ENCODE results near the gene GTF2F2.

The GTF2F2 gene

GRCh38 chr13:45142440-45143345, 22.4 kb downstream of the GTF2F2 start:
- DNase-seq, result no peak
- Histone ChIP-seq H3K4me3 (ENCODE audit: insufficient read depth, low read depth, low read length, poor library complexity, severe bottlenecking) (no peak overlapping the region), H3K9me3 (ENCODE audit: control insufficient read depth, low read length) (no peaks in the 10 kb centered on the region), H3K27me3 (replicated peaks; ENCODE audit: control insufficient read depth, insufficient read depth, low read length, poor library complexity, severe bottlenecking) (no peaks in the 10 kb centered on the region), H3K27ac (ENCODE audit: insufficient read depth, low read length, poor library complexity, severe bottlenecking) (no peak overlapping the region), H3K36me3 (ENCODE audit: control insufficient read depth, insufficient read depth, low read length) (peaks cover 16% of the 10 kb centered on the region), H3K4me1 (ENCODE audit: control insufficient read depth, insufficient read depth, low read length, poor library complexity, severe bottlenecking) (no peaks in the 10 kb centered on the region)

DNA sequence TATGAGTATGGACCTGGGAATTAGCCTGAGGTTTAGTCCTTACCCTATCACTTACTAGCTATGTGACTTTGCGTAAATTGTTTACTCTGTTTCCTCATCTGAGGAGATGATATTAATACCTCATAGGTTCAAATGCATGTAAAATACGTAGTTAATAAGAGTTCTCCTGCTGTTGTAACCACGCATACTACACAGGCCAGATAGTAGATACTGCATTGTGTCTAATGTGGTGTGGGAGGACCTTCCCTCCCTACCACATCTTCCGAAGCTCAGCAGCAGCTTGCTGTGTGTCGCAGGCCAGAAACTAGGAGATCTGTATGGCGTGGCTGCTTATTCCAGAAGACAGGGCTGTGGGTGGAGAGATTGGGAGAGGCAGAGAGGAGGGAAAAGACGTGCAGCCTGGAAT, 23.0 kb downstream of the GTF2F2 start:
- H3K27me3 ChIP-seq (replicated peaks; ENCODE audit: control insufficient read depth, insufficient read depth, low read length, poor library complexity, severe bottlenecking), result no peaks in the 10 kb centered on the region
- H3K4me1 ChIP-seq (ENCODE audit: control insufficient read depth, insufficient read depth, low read length, poor library complexity, severe bottlenecking), result no peaks in the 10 kb centered on the region
- DNase-seq, result no peak
- H3K4me3 ChIP-seq (ENCODE audit: insufficient read depth, low read depth, low read length, poor library complexity, severe bottlenecking), result no peak overlapping the region
- H3K27ac ChIP-seq (ENCODE audit: insufficient read depth, low read length, poor library complexity, severe bottlenecking), result no peak overlapping the region
- H3K36me3 ChIP-seq (ENCODE audit: control insufficient read depth, insufficient read depth, low read length), result peaks cover 13% of the 10 kb centered on the region
- H3K9me3 ChIP-seq (ENCODE audit: control insufficient read depth, low read length), result no peaks in the 10 kb centered on the region

- H3K4me3 ChIP-seq (ENCODE audit: insufficient read depth, low read depth, low read length, poor library complexity, severe bottlenecking), result no peak overlapping the region
- H3K36me3 ChIP-seq (ENCODE audit: control insufficient read depth, insufficient read depth, low read length), result no peaks in the 10 kb centered on the region
- no peak for DNase-seq
- no peak overlapping the region for H3K27ac ChIP-seq (ENCODE audit: insufficient read depth, low read length, poor library complexity, severe bottlenecking)
- H3K27me3 ChIP-seq (replicated peaks; ENCODE audit: control insufficient read depth, insufficient read depth, low read length, poor library complexity, severe bottlenecking), result no peaks in the 10 kb centered on the region
- no peaks in the 10 kb centered on the region for H3K4me1 ChIP-seq (ENCODE audit: control insufficient read depth, insufficient read depth, low read length, poor library complexity, severe bottlenecking)
- no peaks in the 10 kb centered on the region for H3K9me3 ChIP-seq (ENCODE audit: control insufficient read depth, low read length)
Observed at GRCh38 chr13:45149964-45150363, 29.7 kb downstream of the GTF2F2 start.

GRCh38 chr13:45156565-45157361, 36.5 kb downstream of the GTF2F2 start:
- Histone ChIP-seq H3K27ac (ENCODE audit: insufficient read depth, low read length, poor library complexity, severe bottlenecking) (no peak overlapping the region), H3K4me1 (ENCODE audit: control insufficient read depth, insufficient read depth, low read length, poor library complexity, severe bottlenecking) (no peaks in the 10 kb centered on the region), H3K4me3 (ENCODE audit: insufficient read depth, low read depth, low read length, poor library complexity, severe bottlenecking) (no peak overlapping the region), H3K27me3 (replicated peaks; ENCODE audit: control insufficient read depth, insufficient read depth, low read length, poor library complexity, severe bottlenecking) (no peaks in the 10 kb centered on the region), H3K9me3 (ENCODE audit: control insufficient read depth, low read length) (no peaks in the 10 kb centered on the region), H3K36me3 (ENCODE audit: control insufficient read depth, insufficient read depth, low read length) (peaks cover 3% of the 10 kb centered on the region)
- no peak for DNase-seq

GRCh38 chr13:45162194-45162593, 41.9 kb downstream of the GTF2F2 start:
- DNase-seq, result no peak
- no peaks in the 10 kb centered on the region for H3K36me3 ChIP-seq (ENCODE audit: control insufficient read depth, insufficient read depth, low read length)
- H3K27ac ChIP-seq (ENCODE audit: insufficient read depth, low read length, poor library complexity, severe bottlenecking), result no peak overlapping the region
- no peaks in the 10 kb centered on the region for H3K4me1 ChIP-seq (ENCODE audit: control insufficient read depth, insufficient read depth, low read length, poor library complexity, severe bottlenecking)
- no peaks in the 10 kb centered on the region for H3K27me3 ChIP-seq (replicated peaks; ENCODE audit: control insufficient read depth, insufficient read depth, low read length, poor library complexity, severe bottlenecking)
- no peaks in the 10 kb centered on the region for H3K9me3 ChIP-seq (ENCODE audit: control insufficient read depth, low read length)
- H3K4me3 ChIP-seq (ENCODE audit: insufficient read depth, low read depth, low read length, poor library complexity, severe bottlenecking), result no peak overlapping the region

DNA sequence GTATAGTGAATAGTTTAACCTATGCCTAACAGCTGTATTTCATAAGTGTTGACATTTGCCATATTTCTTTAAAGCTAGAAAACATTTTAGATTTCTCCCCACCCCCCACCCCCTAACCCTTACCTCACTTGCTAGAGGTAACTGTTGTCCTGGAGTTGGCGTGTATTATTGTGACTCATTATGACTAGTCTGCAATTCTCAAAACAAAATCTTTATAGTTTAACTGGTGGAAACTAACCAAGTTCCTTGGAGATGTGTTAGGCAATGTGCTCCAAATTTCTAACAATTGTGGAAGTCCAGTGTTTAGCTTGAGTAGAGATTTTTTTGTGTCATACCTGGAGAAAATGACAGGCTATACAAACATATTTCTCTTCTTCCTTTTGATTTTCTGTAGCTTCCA, 42.5 kb downstream of the GTF2F2 start:
- no peak for DNase-seq
- Histone ChIP-seq H3K4me3 (ENCODE audit: insufficient read depth, low read depth, low read length, poor library complexity, severe bottlenecking) (no peak overlapping the region), H3K27ac (ENCODE audit: insufficient read depth, low read length, poor library complexity, severe bottlenecking) (no peak overlapping the region), H3K9me3 (ENCODE audit: control insufficient read depth, low read length) (no peaks in the 10 kb centered on the region), H3K4me1 (ENCODE audit: control insufficient read depth, insufficient read depth, low read length, poor library complexity, severe bottlenecking) (no peaks in the 10 kb centered on the region), H3K27me3 (replicated peaks; ENCODE audit: control insufficient read depth, insufficient read depth, low read length, poor library complexity, severe bottlenecking) (no peaks in the 10 kb centered on the region), H3K36me3 (ENCODE audit: control insufficient read depth, insufficient read depth, low read length) (no peaks in the 10 kb centered on the region)

DNA sequence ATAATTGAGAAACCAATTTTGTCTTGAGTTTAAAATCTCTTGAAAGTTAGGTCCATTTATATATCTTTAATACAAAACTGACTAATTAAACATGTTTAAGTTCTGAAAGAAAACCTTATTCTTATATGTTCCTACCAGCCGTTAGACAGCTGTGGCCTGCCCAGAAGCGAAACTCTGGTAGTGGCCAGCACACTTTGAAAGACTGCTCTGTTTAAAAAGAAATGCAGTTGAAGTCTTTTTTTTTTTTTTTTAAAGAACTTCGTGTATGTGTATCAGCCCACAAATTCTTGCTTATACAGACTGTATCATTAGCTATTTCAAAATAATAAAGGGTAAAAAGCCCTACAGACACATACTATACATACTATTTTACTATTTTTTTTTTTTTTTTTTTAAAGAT, 46.5 kb downstream of the GTF2F2 start:
- H3K9me3 ChIP-seq (ENCODE audit: control insufficient read depth, low read length), result no peaks in the 10 kb centered on the region
- no peak overlapping the region for H3K4me3 ChIP-seq (ENCODE audit: insufficient read depth, low read depth, low read length, poor library complexity, severe bottlenecking)
- H3K4me1 ChIP-seq (ENCODE audit: control insufficient read depth, insufficient read depth, low read length, poor library complexity, severe bottlenecking), result no peaks in the 10 kb centered on the region
- no peaks in the 10 kb centered on the region for H3K36me3 ChIP-seq (ENCODE audit: control insufficient read depth, insufficient read depth, low read length)
- H3K27ac ChIP-seq (ENCODE audit: insufficient read depth, low read length, poor library complexity, severe bottlenecking), result no peak overlapping the region
- DNase-seq, result no peak
- no peaks in the 10 kb centered on the region for H3K27me3 ChIP-seq (replicated peaks; ENCODE audit: control insufficient read depth, insufficient read depth, low read length, poor library complexity, severe bottlenecking)

DNA sequence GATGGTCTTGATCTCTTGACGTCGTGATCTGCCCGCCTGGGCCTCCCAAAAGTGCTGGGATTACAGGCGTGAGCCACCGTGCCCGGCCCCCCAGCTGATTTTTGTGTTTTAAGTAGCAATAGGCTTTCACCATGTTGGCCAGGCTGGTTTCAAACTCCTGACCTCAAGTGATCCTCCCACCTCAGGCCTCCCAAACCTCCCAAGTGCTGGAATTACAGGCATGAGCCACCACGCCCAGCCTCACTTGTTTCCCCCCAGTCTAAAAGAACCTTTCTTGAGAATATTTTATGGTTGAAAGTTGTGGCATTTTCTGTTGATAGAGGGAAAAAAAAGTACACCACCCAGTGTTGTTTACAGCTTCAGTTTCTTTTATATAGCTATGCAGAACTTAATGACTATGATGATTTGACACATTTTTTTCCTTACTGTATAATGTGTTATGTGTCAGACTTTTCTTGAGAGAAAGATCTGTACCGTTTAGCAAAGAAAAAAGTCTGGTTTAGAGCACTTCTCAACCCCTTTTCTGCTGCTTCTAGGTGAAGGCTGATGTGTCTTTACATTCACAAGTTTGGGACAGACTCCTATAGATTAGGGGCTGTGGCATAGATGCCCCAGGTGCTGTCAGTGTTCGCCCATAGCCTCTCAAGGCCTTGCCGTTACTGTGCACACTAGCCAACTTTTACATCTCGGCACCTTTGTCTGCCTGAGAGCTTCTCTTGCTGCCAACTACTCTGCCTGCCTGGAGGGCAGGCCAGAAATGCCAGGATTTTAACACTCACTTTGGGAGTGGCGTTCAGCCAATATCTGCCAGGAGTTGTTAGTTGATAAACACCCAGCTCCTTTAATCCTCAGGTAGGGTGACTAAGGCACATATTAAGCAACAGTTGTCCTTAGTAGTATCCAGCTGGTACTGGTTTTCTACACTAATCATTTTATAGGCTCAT, 47.6 kb downstream of the GTF2F2 start:
- Histone ChIP-seq H3K27me3 (replicated peaks; ENCODE audit: control insufficient read depth, insufficient read depth, low read length, poor library complexity, severe bottlenecking) (no peaks in the 10 kb centered on the region), H3K4me3 (ENCODE audit: insufficient read depth, low read depth, low read length, poor library complexity, severe bottlenecking) (no peak overlapping the region), H3K36me3 (ENCODE audit: control insufficient read depth, insufficient read depth, low read length) (no peaks in the 10 kb centered on the region), H3K9me3 (ENCODE audit: control insufficient read depth, low read length) (no peaks in the 10 kb centered on the region), H3K27ac (ENCODE audit: insufficient read depth, low read length, poor library complexity, severe bottlenecking) (no peak overlapping the region), H3K4me1 (ENCODE audit: control insufficient read depth, insufficient read depth, low read length, poor library complexity, severe bottlenecking) (no peaks in the 10 kb centered on the region)
- no peak for DNase-seq

- Histone ChIP-seq H3K36me3 (ENCODE audit: control insufficient read depth, insufficient read depth, low read length) (no peaks in the 10 kb centered on the region), H3K27me3 (replicated peaks; ENCODE audit: control insufficient read depth, insufficient read depth, low read length, poor library complexity, severe bottlenecking) (no peaks in the 10 kb centered on the region), H3K4me1 (ENCODE audit: control insufficient read depth, insufficient read depth, low read length, poor library complexity, severe bottlenecking) (no peaks in the 10 kb centered on the region), H3K9me3 (ENCODE audit: control insufficient read depth, low read length) (no peaks in the 10 kb centered on the region), H3K27ac (ENCODE audit: insufficient read depth, low read length, poor library complexity, severe bottlenecking) (no peak overlapping the region), H3K4me3 (ENCODE audit: insufficient read depth, low read depth, low read length, poor library complexity, severe bottlenecking) (no peak overlapping the region)
- DNase-seq, result no peak
Observed at GRCh38 chr13:45168555-45168930, 48.2 kb downstream of the GTF2F2 start.
